ENCODE measurements around the gene FXYD1.

FXYD1 gene

GRCh38 chr19:35181387-35181786, 42.8 kb downstream of the FXYD1 start:
- H3K4me3 ChIP-seq (ENCODE audit: low read depth in 1 of 2, low read length in 1 of 2): no peak overlapping the region
- TF ChIP-seq CTCF (IDR thresholded peaks at IDR 0.05): no peak
- H3K4me1 ChIP-seq (ENCODE audit: control insufficient read depth in 1 of 2, insufficient read depth in 1 of 2, low read depth in 1 of 2, low read length in 1 of 2): no peaks in the 10 kb centered on the region
- H3K27ac ChIP-seq: no peak overlapping the region
- no peaks in the 10 kb centered on the region for H3K27me3 ChIP-seq
- H3K9me3 ChIP-seq: no peaks in the 10 kb centered on the region
- no peaks in the 10 kb centered on the region for H3K36me3 ChIP-seq

GRCh38 chr19:35184267-35184666, 45.6 kb downstream of the FXYD1 start:
- H3K27me3 ChIP-seq: no peaks in the 10 kb centered on the region
- no peak overlapping the region for H3K27ac ChIP-seq
- H3K36me3 ChIP-seq: no peaks in the 10 kb centered on the region
- H3K4me1 ChIP-seq (ENCODE audit: control insufficient read depth in 1 of 2, insufficient read depth in 1 of 2, low read depth in 1 of 2, low read length in 1 of 2): no peaks in the 10 kb centered on the region
- H3K4me3 ChIP-seq (ENCODE audit: low read depth in 1 of 2, low read length in 1 of 2): no peak overlapping the region
- H3K9me3 ChIP-seq: no peaks in the 10 kb centered on the region
- TF ChIP-seq CTCF (IDR thresholded peaks at IDR 0.05): no peak

DNA sequence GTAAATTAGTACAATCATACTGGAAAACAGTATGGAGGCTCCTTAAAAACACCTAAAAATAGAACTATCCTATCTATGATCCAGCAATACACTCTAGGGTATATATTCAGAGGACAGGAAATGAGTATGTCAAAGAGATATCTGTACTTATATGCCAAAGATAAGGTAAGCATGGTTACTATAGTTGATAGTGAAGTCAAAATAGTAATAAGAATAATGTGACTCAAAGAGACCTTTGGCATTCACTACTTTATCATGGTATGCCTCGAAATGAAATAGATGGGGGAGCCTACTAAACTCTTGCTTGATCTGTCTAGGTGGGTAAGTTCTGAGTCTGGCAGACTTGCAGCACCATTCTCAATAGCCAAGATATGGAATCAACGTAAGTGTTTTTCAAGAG, 46.3 kb downstream of the FXYD1 start:
- Histone ChIP-seq H3K27ac (no peak overlapping the region), H3K4me3 (ENCODE audit: low read depth in 1 of 2, low read length in 1 of 2) (no peak overlapping the region), H3K27me3 (no peaks in the 10 kb centered on the region), H3K4me1 (ENCODE audit: control insufficient read depth in 1 of 2, insufficient read depth in 1 of 2, low read depth in 1 of 2, low read length in 1 of 2) (no peaks in the 10 kb centered on the region), H3K36me3 (no peaks in the 10 kb centered on the region), H3K9me3 (no peaks in the 10 kb centered on the region)
- no peak for TF ChIP-seq CTCF (IDR thresholded peaks at IDR 0.05)
